Upper lobe of left lung (tissue), 6 donors: ENCODE data around the gene FBXO28. TPM values are rescaled to one million over a fixed set of nuclear protein-coding genes. Genes with fewer than 3 reads are reported as not detected.

ENCODE experiments used
- ATAC-seq, 2 donors: fragments of 200-7000 bp; cut with Tn5 transposase; one replicate each; pipeline ENCODE4 v1.9.1; 2022; ENCODE audit warnings: mild to moderate bottlenecking in 2 of 2, moderate library complexity in 2 of 2; ENCODE audit not compliant: low FRiP score in 2 of 2
- DNase-seq, 2 donors: peaks; one replicate each; pipeline ENCODE4 v3.0.0-alpha.2; 2019 to 2020
- H3K27ac ChIP-seq, 4 donors: fragments of 200-600 bp; sonication (generic); one replicate each; pipeline ENCODE4 v1.5.1; 2016 to 2019
- H3K27me3 ChIP-seq, 4 donors: fragments of 200-600 bp; sonication (generic); one replicate each; pipeline ENCODE4 v1.5.1; 2017 to 2019
- H3K36me3 ChIP-seq, 4 donors: fragments of 200-600 bp; sonication (generic); one replicate each; pipeline ENCODE4 v1.5.1; 2016 to 2019
- H3K4me1 ChIP-seq, 4 donors: fragments of 200-600 bp; sonication (generic); one replicate each; pipeline ENCODE4 v1.5.1; 2018 to 2019
- H3K4me3 ChIP-seq, 4 donors: fragments of 200-600 bp; sonication (generic); one replicate each; pipeline ENCODE4 v1.5.1; 2017 to 2019; ENCODE audit warnings: mild to moderate bottlenecking in 2 of 4, moderate library complexity in 1 of 4
- H3K9me3 ChIP-seq, 4 donors: fragments of 200-600 bp; sonication (generic); one replicate each; pipeline ENCODE4 v1.5.1; 2018 to 2019
- CTCF ChIP-seq, 6 experiments: fragments of 450-650 bp in 4 of 6; fragments of 200-600 bp in 2 of 6; sonication (generic) in 2 of 6; IDR thresholded peaks; one replicate each; pipeline ENCODE4 v1.5.1; 2016 to 2019; ENCODE audit warnings: antibody characterized with exemption in 6 of 6
- EP300 ChIP-seq, 4 donors: sonication (generic); formaldehyde crosslinking; IDR thresholded peaks; one replicate each; pipeline ENCODE4 v1.5.1; 2017; ENCODE audit warnings: antibody characterized with exemption in 4 of 4, control low read depth in 2 of 4
- POLR2A ChIP-seq, 4 donors: fragments of 450-650 bp; IDR thresholded peaks; one replicate each; pipeline ENCODE4 v1.5.1; 2016 to 2017; ENCODE audit warnings: antibody characterized with exemption in 4 of 4, mild to moderate bottlenecking in 2 of 4
- POLR2AphosphoS5 ChIP-seq, 2 donors: sonication (generic); formaldehyde crosslinking; IDR thresholded peaks; one replicate each; pipeline ENCODE4 v1.5.1; 2017; ENCODE audit warnings: antibody characterized with exemption in 2 of 2
- WGBS, 2 donors: methylation state at CpG; one replicate each; pipeline ENCODE4 v1.1.5; 2017 to 2018; 5-methylcytosine and 5-hydroxymethylcytosine counted together
- total RNA-seq, 6 donors: library from RNA; depleted of rRNA in 4 of 6; stranded (reverse); fragments of >200 nt in 4 of 6; gene quantifications; one replicate each; pipeline versions ENCODE4 v1.1.0 to v1.2.1, GENCODE V29; 2016 to 2021
- donor health status: DM: no; HTN: no; CAD: no; lungs with moderate emphysema.
- donor health status: DM: no; HTN: yes; CAD: no; lungs with severe emphysema.

The FBXO28 gene
- total RNA-seq, 6 donors from 2014 or later, result 9.1 to 34.8 (median 27.2) TPM

GRCh38 chr1:224160171-224160682 is 46.3 kb downstream of the FBXO28 start:
- DNase-seq (no peak), ATAC-seq (no peak)
- no peaks in the 10 kb centered on the region for H3K9me3 ChIP-seq
- no peak for TF ChIP-seq POLR2AphosphoS5 (IDR thresholded peaks at IDR 0.05)
- no peak for TF ChIP-seq EP300 (IDR thresholded peaks at IDR 0.05)
- no peak for TF ChIP-seq POLR2A (IDR thresholded peaks at IDR 0.05)
- TF ChIP-seq CTCF (IDR thresholded peaks at IDR 0.05), result no peak
- H3K4me1 ChIP-seq, result no peaks in the 10 kb centered on the region
- WGBS, 2 donors, result 87 to 89% methylated on average over 9 of the region's 9 CpGs
- H3K4me3 ChIP-seq, result no peak overlapping the region
- no peaks in the 10 kb centered on the region for H3K27me3 ChIP-seq
- H3K27ac ChIP-seq, result no peak overlapping the region
- H3K36me3 ChIP-seq, result peaks cover 5 to 45% (median 21%) of the 10 kb centered on the region in 4 donors

- Histone ChIP-seq H3K9me3 (no peaks in the 10 kb centered on the region), H3K27me3 (no peaks in the 10 kb centered on the region), H3K4me1 (no peaks in the 10 kb centered on the region), H3K27ac (no peak overlapping the region), H3K36me3 (peaks cover 0 to 30% (median 11%) of the 10 kb centered on the region in 4 donors), H3K4me3 (no peak overlapping the region)
- WGBS, 2 donors, result 93 to 95% methylated on average over 8 of the region's 8 CpGs
- DNase-seq (no peak), ATAC-seq (no peak)
- no peak for TF ChIP-seq POLR2A (IDR thresholded peaks at IDR 0.05)
- no peak for TF ChIP-seq CTCF (IDR thresholded peaks at IDR 0.05)
- no peak for TF ChIP-seq POLR2AphosphoS5 (IDR thresholded peaks at IDR 0.05)
- TF ChIP-seq EP300 (IDR thresholded peaks at IDR 0.05), result no peak
Measured at GRCh38 chr1:224162768-224163167, 48.9 kb downstream of the FBXO28 start.

GRCh38 chr1:224163311-224163710 is 49.4 kb downstream of the FBXO28 start:
- H3K4me3 ChIP-seq, result no peak overlapping the region
- TF ChIP-seq EP300 (IDR thresholded peaks at IDR 0.05) (no peak), CTCF (IDR thresholded peaks at IDR 0.05) (no peak), POLR2AphosphoS5 (IDR thresholded peaks at IDR 0.05) (no peak), POLR2A (IDR thresholded peaks at IDR 0.05) (no peak)

GRCh38 chr1:224168859-224169380 is 55.0 kb downstream of the FBXO28 start:
- WGBS, 2 donors, result 46 to 51% methylated on average over 5 of the region's 5 CpGs
- H3K27me3 ChIP-seq, result no peaks in the 10 kb centered on the region
- peak overlapping the region; percentile 15 to 61 (median 40) for H3K27ac ChIP-seq
- H3K9me3 ChIP-seq, result no peaks in the 10 kb centered on the region
- TF ChIP-seq POLR2A (IDR thresholded peaks at IDR 0.05) (peak in 1 of 4 donors; percentile 41), CTCF (IDR thresholded peaks at IDR 0.05) (no peak), POLR2AphosphoS5 (IDR thresholded peaks at IDR 0.05) (no peak), EP300 (IDR thresholded peaks at IDR 0.05) (peak in 1 of 4 donors; percentile 11)
- H3K4me1 ChIP-seq, result peaks cover 4 to 23% (median 10%) of the 10 kb centered on the region in 4 donors
- ATAC-seq, result peak; percentile 73 to 89
- no peak for DNase-seq
- no peaks in the 10 kb centered on the region for H3K36me3 ChIP-seq
- no peak overlapping the region for H3K4me3 ChIP-seq

More at GRCh38 chr1:224163311-224163710, 49.4 kb downstream of the FBXO28 start:
- no peaks in the 10 kb centered on the region for H3K27me3 ChIP-seq
- H3K36me3 ChIP-seq, result peaks cover 0 to 24% (median 8%) of the 10 kb centered on the region in 4 donors
- no peak for ATAC-seq
- DNase-seq, result no peak
- H3K27ac ChIP-seq, result no peak overlapping the region
- WGBS, 2 donors, result 68 to 71% methylated on average over 2 of the region's 2 CpGs
- H3K4me1 ChIP-seq, result peaks cover 0 to 1% (median under 1%) of the 10 kb centered on the region in 4 donors
- H3K9me3 ChIP-seq, result no peaks in the 10 kb centered on the region
